Measurements from ENCODE around the gene ABCC9.

ABCC9 gene

GRCh38 chr12:21773806-21774205 is 167.4 kb downstream of the ABCC9 start:
- H3K27ac ChIP-seq, result no peak overlapping the region

DNA sequence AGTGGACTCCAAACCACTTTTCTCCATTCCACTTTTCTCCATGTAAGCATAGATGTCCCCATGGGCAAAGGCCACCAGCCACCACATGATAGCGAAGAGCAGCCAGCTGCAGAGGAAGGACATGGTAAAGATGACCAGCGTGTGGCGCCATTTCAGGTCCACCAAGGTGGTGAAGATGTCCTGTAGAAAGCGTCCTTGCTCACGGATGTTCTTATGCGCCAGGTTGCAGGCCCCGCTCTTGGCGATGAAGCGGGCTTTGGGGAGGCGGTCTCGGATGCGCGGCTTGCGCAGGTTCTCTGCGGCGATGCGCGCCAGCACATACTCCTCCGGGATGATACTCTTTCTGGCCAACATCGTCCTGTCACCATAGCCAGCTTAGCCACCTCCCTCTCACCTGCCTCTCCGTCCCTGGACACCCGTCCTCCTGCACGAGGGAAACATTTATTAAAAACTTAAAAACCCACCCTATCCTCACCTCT is 167.9 kb downstream of the ABCC9 start:
- no peak overlapping the region for H3K27ac ChIP-seq
- no peak for TF ChIP-seq ZFX (IDR thresholded peaks at IDR 0.05)
- TF ChIP-seq, protein P1, sequence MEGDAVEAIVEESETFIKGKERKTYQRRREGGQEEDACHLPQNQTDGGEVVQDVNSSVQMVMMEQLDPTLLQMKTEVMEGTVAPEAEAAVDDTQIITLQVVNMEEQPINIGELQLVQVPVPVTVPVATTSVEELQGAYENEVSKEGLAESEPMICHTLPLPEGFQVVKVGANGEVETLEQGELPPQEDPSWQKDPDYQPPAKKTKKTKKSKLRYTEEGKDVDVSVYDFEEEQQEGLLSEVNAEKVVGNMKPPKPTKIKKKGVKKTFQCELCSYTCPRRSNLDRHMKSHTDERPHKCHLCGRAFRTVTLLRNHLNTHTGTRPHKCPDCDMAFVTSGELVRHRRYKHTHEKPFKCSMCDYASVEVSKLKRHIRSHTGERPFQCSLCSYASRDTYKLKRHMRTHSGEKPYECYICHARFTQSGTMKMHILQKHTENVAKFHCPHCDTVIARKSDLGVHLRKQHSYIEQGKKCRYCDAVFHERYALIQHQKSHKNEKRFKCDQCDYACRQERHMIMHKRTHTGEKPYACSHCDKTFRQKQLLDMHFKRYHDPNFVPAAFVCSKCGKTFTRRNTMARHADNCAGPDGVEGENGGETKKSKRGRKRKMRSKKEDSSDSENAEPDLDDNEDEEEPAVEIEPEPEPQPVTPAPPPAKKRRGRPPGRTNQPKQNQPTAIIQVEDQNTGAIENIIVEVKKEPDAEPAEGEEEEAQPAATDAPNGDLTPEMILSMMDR (conservative IDR thresholded peaks at IDR 0.05), result peak; percentile 25; the same call in 1 of the 2 replicates

More at GRCh38 chr12:21773806-21774205, 167.4 kb downstream of the ABCC9 start:
- no peak for TF ChIP-seq ZFX (IDR thresholded peaks at IDR 0.05)
- TF ChIP-seq, protein P1 (conservative IDR thresholded peaks at IDR 0.05), result no peak

DNA sequence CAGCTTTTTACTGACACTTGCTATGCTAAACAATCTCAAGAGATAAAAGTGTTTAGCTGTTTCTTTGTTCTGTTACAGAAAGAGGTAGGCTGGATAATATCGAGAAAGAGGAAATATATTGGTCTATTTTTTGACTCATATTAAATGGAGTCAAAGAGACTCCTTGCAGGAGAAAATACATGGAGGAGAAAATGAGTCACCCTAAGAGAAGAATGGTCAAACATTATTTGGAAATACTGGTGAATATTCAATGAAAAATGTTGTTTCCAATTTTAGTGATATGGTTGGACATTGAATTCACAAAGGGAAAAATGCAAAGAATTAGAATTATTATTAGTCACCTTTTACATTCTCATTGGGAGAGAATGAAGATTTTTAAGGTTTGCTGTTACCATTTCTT is 169.9 kb downstream of the ABCC9 start:
- TF ChIP-seq, protein P1 (conservative IDR thresholded peaks at IDR 0.05), result no peak
- no peak for TF ChIP-seq ZFX (IDR thresholded peaks at IDR 0.05)

DNA sequence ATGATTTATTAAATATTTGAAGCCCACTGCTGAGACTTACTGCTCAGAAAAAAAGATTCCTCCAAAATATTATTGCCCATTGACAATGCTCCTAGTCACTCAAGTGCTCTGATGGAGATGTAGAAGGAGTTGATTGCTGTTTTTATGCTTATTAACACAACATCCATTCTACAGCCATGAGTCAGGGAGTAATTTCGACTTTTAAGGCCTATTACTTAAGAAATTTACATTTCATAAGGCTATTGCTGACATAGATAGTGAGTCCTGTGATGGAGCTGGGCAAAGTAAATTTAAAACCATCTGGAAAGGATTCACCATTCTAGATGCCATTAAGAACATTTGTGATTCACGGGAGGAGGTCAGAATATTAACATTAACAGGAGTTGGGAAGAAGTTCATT is 171.9 kb downstream of the ABCC9 start:
- TF ChIP-seq, protein P1 (conservative IDR thresholded peaks at IDR 0.05), result no peak
- no peak for TF ChIP-seq ZFX (IDR thresholded peaks at IDR 0.05)
- no peak overlapping the region for H3K27ac ChIP-seq

More for the DNA sequence above, 169.9 kb downstream of the ABCC9 start:
- no peak overlapping the region for H3K27ac ChIP-seq

- no peak for TF ChIP-seq ZFX (IDR thresholded peaks at IDR 0.05)
- TF ChIP-seq, protein P1 (conservative IDR thresholded peaks at IDR 0.05), result no peak
- H3K27ac ChIP-seq, result no peak overlapping the region
Observed at GRCh38 chr12:21766403-21766802, 174.8 kb downstream of the ABCC9 start.

DNA sequence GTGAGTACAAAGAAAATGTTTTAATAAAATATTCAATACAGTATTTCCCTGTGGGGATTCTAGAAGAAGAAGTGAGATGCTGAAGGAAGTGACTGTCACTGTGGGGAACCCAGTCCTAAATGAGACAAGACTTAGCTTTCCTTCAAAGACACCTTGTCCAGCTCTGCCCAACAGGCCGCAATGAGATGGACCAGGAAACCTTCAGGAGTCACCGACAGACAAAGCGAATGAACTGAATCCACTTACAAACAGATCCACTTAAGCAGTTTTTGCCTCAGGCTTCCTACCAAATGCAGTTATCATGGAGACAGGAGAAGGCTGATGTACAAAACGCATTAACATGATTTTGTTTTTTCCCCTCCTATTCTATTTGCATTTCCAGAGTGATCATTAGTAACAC is 176.3 kb downstream of the ABCC9 start:
- TF ChIP-seq ZFX (IDR thresholded peaks at IDR 0.05), result no peak
- TF ChIP-seq, protein P1 (conservative IDR thresholded peaks at IDR 0.05), result no peak
- no peak overlapping the region for H3K27ac ChIP-seq

- TF ChIP-seq, protein P1 (conservative IDR thresholded peaks at IDR 0.05), result no peak
- no peak for TF ChIP-seq ZFX (IDR thresholded peaks at IDR 0.05)
- no peak overlapping the region for H3K27ac ChIP-seq
Observed at GRCh38 chr12:21764065-21764464, 177.2 kb downstream of the ABCC9 start.

All from C4-2B (cell line).